Measurements from ENCODE around the gene ITGBL1.

GRCh38 chr13:101728021-101728420, 275.5 kb downstream of the ITGBL1 start:
- TF ChIP-seq POLR2A (IDR thresholded peaks at IDR 0.05) (no peak), CTCF (IDR thresholded peaks at IDR 0.05) (no peak)
